ENCODE data around the gene FOXL3.
A peak's percentile ranks its signal among the peaks of the same experiment; 100 is the strongest.
"Not testable (repeated sequence)": the region's sequence is repeated elsewhere in the genome, so short reads cannot be mapped to it uniquely, and the experiment has no call there.

Gene FOXL3

GRCh38 chr7:323410-323809, 33.4 kb downstream of the FOXL3 start:
- no peak for DNase-seq (ENCODE audit: low spot score)

- DNase-seq (ENCODE audit: low spot score): no peak
Observed at GRCh38 chr7:324011-324410, 34.0 kb downstream of the FOXL3 start.

- DNase-seq (ENCODE audit: low spot score): no peak
Observed at GRCh38 chr7:325051-325798, 35.3 kb downstream of the FOXL3 start.

- DNase-seq (ENCODE audit: low spot score): no peak
Observed at GRCh38 chr7:325811-326210, 35.8 kb downstream of the FOXL3 start.

- DNase-seq (ENCODE audit: low spot score): no peak
Observed at GRCh38 chr7:326273-326672, 36.3 kb downstream of the FOXL3 start.

GRCh38 chr7:326809-327232, 36.9 kb downstream of the FOXL3 start:
- DNase-seq (ENCODE audit: low spot score): peak; percentile 95

- no peak for DNase-seq (ENCODE audit: low spot score)
Observed at GRCh38 chr7:327233-327931, 37.4 kb downstream of the FOXL3 start.

- no peak for DNase-seq (ENCODE audit: low spot score)
Observed at GRCh38 chr7:327991-328702, 38.2 kb downstream of the FOXL3 start.

- peak; percentile 98 for DNase-seq (ENCODE audit: low spot score)
Observed at GRCh38 chr7:329691-330281, 39.8 kb downstream of the FOXL3 start.

GRCh38 chr7:330511-331230, 40.7 kb downstream of the FOXL3 start:
- no peak for DNase-seq (ENCODE audit: low spot score)

GRCh38 chr7:332020-332517, 42.1 kb downstream of the FOXL3 start:
- no peak for DNase-seq (ENCODE audit: low spot score)

- DNase-seq (ENCODE audit: low spot score): peak; percentile 94
Observed at GRCh38 chr7:332646-333392, 42.8 kb downstream of the FOXL3 start.

- DNase-seq (ENCODE audit: low spot score): peak; percentile 94
Observed at GRCh38 chr7:333393-333764, 43.4 kb downstream of the FOXL3 start.

GRCh38 chr7:334618-335357, 44.8 kb downstream of the FOXL3 start:
- DNase-seq (ENCODE audit: low spot score): no peak

GRCh38 chr7:335358-336148, 45.6 kb downstream of the FOXL3 start:
- DNase-seq (ENCODE audit: low spot score): no peak

- not testable (repeated sequence) for DNase-seq (ENCODE audit: low spot score)
Observed at GRCh38 chr7:336149-336533, 46.2 kb downstream of the FOXL3 start.

- DNase-seq (ENCODE audit: low spot score): no peak
Observed at GRCh38 chr7:336810-337566, 47.0 kb downstream of the FOXL3 start.

- DNase-seq (ENCODE audit: low spot score): no peak
Observed at GRCh38 chr7:337567-337951, 47.6 kb downstream of the FOXL3 start.

Data from SW480 (cell line).